ENCODE measurements around the gene COMMD1. TPM values are rescaled to one million over a fixed set of nuclear protein-coding genes. Genes with fewer than 3 reads are reported as not detected.

Gene COMMD1
- total and polyA plus RNA-seq, 7 donors, result 33.6 to 67.3 (median 49.1) TPM

DNA sequence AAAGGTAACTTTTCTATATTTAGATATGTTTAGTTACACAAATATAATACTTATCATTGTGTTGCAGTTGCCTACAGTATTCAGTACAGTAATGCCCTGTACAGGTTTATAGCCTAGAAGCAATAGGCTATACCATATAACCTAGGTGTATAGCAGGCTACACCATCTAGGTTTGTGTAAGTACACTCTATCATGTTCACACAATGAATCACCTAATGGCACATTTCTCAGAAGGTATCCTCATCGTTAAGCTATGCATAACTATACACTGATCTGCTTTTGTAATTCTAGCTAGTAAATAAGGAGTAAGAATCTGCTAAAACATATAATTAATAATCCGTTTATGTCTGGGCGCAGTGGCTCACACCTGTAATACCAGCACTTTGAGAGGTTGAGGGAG, 102.1 kb downstream of the COMMD1 start:
- H3K27ac ChIP-seq, result no peak overlapping the region

DNA sequence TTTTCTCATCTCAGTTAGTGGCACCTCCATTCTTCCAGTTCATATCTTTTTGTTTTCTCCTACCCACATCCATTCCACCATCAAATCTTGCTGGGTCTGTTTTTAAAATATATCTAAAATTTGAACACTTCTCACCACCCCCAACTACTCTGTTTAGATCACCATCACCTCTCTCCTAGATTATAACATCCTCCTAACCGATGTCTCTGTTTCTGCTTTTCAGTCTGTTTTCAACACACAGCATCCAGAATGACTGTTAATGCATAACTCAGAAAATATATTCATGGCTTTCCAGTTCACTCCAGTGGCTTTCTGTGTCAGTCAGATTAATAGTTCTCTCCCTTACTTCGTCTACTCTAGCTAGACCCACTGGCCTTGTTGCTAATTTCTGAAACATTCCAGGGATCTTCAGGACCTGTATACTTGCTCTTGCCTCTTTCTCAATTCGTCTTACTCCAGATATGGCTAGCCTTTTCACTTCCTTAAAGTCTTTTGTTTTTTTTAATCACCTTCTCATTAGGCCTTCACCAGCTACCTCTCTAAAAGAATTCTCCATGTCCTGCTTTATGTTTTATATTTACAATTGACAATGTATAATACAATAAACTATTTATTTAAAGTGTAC, 105.3 kb downstream of the COMMD1 start:
- Histone ChIP-seq H3K9me3 (no peaks in the 10 kb centered on the region), H3K4me3 (no peak overlapping the region), H3K27ac (no peak overlapping the region), H3K27me3 (ENCODE audit: insufficient read depth in 3 of 3, low read length in 2 of 3) (no peaks in the 10 kb centered on the region), H3K36me3 (ENCODE audit: insufficient read depth in 1 of 2, low read depth in 1 of 2) (no peaks in the 10 kb centered on the region), H3K4me1 (peaks cover 18% of the 10 kb centered on the region)
- ATAC-seq, result no peak
- intact Hi-C loops (cut with DNase I), result no loop called here
- DNase-seq, result no peak
- WGBS, 3 donors, result 85 to 89% (median 85%) methylated on average over 3 of the region's 3 CpGs
- TF ChIP-seq, protein P1, sequence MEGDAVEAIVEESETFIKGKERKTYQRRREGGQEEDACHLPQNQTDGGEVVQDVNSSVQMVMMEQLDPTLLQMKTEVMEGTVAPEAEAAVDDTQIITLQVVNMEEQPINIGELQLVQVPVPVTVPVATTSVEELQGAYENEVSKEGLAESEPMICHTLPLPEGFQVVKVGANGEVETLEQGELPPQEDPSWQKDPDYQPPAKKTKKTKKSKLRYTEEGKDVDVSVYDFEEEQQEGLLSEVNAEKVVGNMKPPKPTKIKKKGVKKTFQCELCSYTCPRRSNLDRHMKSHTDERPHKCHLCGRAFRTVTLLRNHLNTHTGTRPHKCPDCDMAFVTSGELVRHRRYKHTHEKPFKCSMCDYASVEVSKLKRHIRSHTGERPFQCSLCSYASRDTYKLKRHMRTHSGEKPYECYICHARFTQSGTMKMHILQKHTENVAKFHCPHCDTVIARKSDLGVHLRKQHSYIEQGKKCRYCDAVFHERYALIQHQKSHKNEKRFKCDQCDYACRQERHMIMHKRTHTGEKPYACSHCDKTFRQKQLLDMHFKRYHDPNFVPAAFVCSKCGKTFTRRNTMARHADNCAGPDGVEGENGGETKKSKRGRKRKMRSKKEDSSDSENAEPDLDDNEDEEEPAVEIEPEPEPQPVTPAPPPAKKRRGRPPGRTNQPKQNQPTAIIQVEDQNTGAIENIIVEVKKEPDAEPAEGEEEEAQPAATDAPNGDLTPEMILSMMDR (IDR thresholded peaks at IDR 0.05), result no peak

More for the DNA sequence above, 102.1 kb downstream of the COMMD1 start:
- TF ChIP-seq, protein P1 (IDR thresholded peaks at IDR 0.05), result no peak
- Histone ChIP-seq H3K4me1 (peaks cover 12% of the 10 kb centered on the region), H3K36me3 (ENCODE audit: insufficient read depth in 1 of 2, low read depth in 1 of 2) (no peaks in the 10 kb centered on the region), H3K9me3 (no peaks in the 10 kb centered on the region), H3K4me3 (no peak overlapping the region), H3K27me3 (ENCODE audit: insufficient read depth in 3 of 3, low read length in 2 of 3) (no peaks in the 10 kb centered on the region)
- WGBS, 3 donors, result 88 to 96% (median 92%) methylated on average over 3 of the region's 3 CpGs
- intact Hi-C loops (cut with DNase I), result no loop called here
- ATAC-seq (no peak), DNase-seq (no peak)

DNA sequence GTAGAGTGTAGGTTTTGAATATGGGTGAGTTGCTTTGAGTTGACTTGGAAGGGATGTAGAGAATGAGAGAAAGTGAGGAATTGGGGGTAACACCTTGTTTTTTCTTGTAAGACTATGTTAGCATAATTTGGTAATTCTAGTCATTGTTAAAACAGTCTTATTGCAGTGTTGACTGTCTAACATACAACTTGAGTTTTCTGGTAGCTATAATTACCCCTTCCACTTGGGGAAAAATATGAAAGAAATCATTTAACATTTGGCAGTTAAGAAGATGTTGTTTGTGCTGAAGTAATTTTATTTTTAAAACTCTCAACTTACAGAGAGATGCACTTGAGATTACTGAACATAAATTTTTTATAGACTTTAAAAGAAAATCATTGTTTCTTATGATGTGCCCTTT, 108.2 kb downstream of the COMMD1 start:
- intact Hi-C loops (cut with DNase I), result no loop called here
- ATAC-seq (no peak), DNase-seq (no peak)
- no peaks in the 10 kb centered on the region for H3K9me3 ChIP-seq
- H3K4me1 ChIP-seq, result peaks cover 12% of the 10 kb centered on the region
- H3K4me3 ChIP-seq, result no peak overlapping the region
- peak overlapping the region; percentile 0 for H3K27ac ChIP-seq
- TF ChIP-seq, protein P1 (IDR thresholded peaks at IDR 0.05), result no peak
- H3K36me3 ChIP-seq (ENCODE audit: insufficient read depth in 1 of 2, low read depth in 1 of 2), result no peaks in the 10 kb centered on the region
- H3K27me3 ChIP-seq (ENCODE audit: insufficient read depth in 3 of 3, low read length in 2 of 3), result no peaks in the 10 kb centered on the region

DNA sequence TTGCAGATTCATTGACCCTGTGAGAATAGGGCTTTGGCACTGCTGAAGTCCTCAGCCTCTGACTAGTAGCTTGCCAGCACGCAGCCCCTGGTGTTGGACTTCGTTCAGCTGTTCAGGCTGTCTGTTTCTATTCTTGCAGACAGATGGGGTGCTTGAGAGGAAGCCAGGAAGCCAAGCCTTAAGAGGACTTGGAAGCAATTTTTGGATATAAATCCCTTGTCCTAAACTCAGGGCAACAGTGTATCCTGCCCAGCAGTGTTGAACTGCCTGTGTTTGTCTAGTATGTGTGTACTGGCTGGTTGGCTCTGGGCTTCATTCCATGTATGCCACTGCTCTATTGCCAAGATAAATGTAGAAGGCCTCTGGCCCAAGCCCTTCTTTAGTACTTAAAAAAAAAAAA, 108.6 kb downstream of the COMMD1 start:
- TF ChIP-seq, protein P1 (IDR thresholded peaks at IDR 0.05), result peak; percentile 30
- peaks cover 12% of the 10 kb centered on the region for H3K4me1 ChIP-seq
- intact Hi-C loops (cut with DNase I), result no loop called here
- peak; percentile 69 to 83 (median 74) for ATAC-seq
- DNase-seq, result peak; percentile 34 to 60
- H3K36me3 ChIP-seq (ENCODE audit: insufficient read depth in 1 of 2, low read depth in 1 of 2), result no peaks in the 10 kb centered on the region
- no peaks in the 10 kb centered on the region for H3K9me3 ChIP-seq
- H3K27ac ChIP-seq, result peak overlapping the region; percentile 0
- 2 to 7% (median 3%) methylated on average over 2 of the region's 2 CpGs for WGBS, 3 donors
- H3K27me3 ChIP-seq (ENCODE audit: insufficient read depth in 3 of 3, low read length in 2 of 3), result no peaks in the 10 kb centered on the region
- no peak overlapping the region for H3K4me3 ChIP-seq

DNA sequence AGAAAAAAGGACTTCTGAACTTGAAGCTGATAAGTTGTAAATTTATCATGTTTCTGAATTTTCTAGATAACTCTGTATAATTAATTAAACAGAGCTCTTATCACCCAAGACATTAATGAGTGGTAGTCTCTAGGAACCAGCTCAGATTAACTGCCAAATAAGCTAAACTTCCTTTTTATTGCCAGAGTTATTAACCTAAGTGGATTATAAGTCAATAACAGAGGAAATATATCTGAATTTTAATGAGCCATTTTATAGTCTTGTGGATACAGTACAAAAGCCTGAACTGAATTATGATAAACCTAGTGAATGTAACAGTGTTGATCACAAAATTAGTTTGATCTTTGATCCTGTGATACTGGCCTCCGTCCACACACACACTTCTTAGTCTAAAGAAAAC, 111.5 kb downstream of the COMMD1 start:
- WGBS, 3 donors, result 91 to 100% (median 97%) methylated on average over 1 of the region's 1 CpG
- H3K4me1 ChIP-seq, result peaks cover 12% of the 10 kb centered on the region
- no peak overlapping the region for H3K4me3 ChIP-seq
- DNase-seq (no peak), ATAC-seq (no peak)
- TF ChIP-seq, protein P1 (IDR thresholded peaks at IDR 0.05), result no peak
- no peaks in the 10 kb centered on the region for H3K27me3 ChIP-seq (ENCODE audit: insufficient read depth in 3 of 3, low read length in 2 of 3)
- intact Hi-C loops (cut with DNase I), result no loop called here
- no peak overlapping the region for H3K27ac ChIP-seq
- H3K36me3 ChIP-seq (ENCODE audit: insufficient read depth in 1 of 2, low read depth in 1 of 2), result no peaks in the 10 kb centered on the region
- H3K9me3 ChIP-seq, result no peaks in the 10 kb centered on the region

All from psoas muscle (tissue), 8 donors.